ENCODE results near the gene ZNF155. TPM values are rescaled to one million over a fixed set of nuclear protein-coding genes. Genes with fewer than 3 reads are reported as not detected.

The ZNF155 gene
- total and polyA plus RNA-seq, 10 of the 15 experiments (the other 5 are each of a cell fraction or from before 2014, with no cell fraction given) = 2.4 to 12.2 (median 5.6) TPM

DNA sequence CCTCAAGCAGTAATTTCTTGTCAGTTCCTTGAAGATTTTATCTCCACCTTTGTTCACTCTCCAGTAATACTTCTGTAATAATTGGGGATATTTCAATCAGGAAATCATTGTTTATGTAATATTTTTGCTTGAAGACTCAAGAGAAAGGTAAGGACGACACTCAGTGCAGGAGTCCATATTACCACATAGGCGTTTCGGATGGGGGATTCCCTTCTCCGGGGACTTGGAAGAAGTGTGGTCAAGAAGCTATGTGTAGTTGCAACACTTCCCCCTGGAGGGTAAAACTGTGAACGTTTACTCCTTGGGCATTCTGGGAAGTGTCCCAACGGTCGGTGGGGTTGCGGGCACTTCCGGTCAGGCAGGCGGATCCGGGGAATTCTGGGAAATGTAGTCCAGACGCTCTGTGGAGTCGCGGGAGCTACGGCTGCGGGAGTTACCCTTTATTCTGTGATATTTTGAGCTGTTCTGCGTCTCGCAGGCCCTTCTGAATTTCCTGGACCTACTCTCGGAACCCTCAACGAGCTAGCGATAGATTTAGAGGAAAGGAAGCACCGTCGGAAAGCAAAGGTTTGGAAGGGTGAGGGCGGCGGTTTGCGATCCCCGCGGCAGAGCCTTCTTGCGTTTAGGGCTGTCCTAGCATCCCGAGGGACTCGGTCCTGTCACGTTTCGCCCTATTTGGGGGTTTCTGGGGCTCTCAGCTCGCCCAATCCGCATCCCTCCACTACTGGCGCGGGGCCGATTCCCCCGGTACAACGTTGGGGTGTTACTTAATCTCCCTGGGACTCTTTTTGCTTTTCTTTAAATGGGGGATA, 32.9 kb upstream of the ZNF155 start, which contains the start of gene ZNF221 (continued):
- TF ChIP-seq, protein P1, sequence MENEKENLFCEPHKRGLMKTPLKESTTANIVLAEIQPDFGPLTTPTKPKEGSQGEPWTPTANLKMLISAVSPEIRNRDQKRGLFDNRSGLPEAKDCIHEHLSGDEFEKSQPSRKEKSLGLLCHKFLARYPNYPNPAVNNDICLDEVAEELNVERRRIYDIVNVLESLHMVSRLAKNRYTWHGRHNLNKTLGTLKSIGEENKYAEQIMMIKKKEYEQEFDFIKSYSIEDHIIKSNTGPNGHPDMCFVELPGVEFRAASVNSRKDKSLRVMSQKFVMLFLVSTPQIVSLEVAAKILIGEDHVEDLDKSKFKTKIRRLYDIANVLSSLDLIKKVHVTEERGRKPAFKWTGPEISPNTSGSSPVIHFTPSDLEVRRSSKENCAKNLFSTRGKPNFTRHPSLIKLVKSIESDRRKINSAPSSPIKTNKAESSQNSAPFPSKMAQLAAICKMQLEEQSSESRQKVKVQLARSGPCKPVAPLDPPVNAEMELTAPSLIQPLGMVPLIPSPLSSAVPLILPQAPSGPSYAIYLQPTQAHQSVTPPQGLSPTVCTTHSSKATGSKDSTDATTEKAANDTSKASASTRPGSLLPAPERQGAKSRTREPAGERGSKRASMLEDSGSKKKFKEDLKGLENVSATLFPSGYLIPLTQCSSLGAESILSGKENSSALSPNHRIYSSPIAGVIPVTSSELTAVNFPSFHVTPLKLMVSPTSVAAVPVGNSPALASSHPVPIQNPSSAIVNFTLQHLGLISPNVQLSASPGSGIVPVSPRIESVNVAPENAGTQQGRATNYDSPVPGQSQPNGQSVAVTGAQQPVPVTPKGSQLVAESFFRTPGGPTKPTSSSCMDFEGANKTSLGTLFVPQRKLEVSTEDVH (IDR thresholded peaks at IDR 0.05; ENCODE audit: low read depth, partially characterized antibody) = peak; percentile 60
- TF ChIP-seq, protein P2, sequence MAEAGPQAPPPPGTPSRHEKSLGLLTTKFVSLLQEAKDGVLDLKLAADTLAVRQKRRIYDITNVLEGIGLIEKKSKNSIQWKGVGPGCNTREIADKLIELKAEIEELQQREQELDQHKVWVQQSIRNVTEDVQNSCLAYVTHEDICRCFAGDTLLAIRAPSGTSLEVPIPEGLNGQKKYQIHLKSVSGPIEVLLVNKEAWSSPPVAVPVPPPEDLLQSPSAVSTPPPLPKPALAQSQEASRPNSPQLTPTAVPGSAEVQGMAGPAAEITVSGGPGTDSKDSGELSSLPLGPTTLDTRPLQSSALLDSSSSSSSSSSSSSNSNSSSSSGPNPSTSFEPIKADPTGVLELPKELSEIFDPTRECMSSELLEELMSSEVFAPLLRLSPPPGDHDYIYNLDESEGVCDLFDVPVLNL (IDR thresholded peaks at IDR 0.05; ENCODE audit: low read depth, low read length) = no peak
- peak; percentile 22; the same call in 1 of the 2 replicates for TF ChIP-seq MXI1 (IDR thresholded peaks at IDR 0.05; ENCODE audit: low read depth, low read length)
- peak; percentile 24; the same call in 1 of the 2 replicates for TF ChIP-seq RAD51 (IDR thresholded peaks at IDR 0.05)
- TF ChIP-seq, protein P3, sequence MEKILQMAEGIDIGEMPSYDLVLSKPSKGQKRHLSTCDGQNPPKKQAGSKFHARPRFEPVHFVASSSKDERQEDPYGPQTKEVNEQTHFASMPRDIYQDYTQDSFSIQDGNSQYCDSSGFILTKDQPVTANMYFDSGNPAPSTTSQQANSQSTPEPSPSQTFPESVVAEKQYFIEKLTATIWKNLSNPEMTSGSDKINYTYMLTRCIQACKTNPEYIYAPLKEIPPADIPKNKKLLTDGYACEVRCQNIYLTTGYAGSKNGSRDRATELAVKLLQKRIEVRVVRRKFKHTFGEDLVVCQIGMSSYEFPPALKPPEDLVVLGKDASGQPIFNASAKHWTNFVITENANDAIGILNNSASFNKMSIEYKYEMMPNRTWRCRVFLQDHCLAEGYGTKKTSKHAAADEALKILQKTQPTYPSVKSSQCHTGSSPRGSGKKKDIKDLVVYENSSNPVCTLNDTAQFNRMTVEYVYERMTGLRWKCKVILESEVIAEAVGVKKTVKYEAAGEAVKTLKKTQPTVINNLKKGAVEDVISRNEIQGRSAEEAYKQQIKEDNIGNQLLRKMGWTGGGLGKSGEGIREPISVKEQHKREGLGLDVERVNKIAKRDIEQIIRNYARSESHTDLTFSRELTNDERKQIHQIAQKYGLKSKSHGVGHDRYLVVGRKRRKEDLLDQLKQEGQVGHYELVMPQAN (conservative IDR thresholded peaks at IDR 0.05) = 0 out of 2 replicates have a peak, but pooled peaks have one; percentile 31
- 0 out of 2 replicates have a peak, but pooled peaks have one; percentile 48 for TF ChIP-seq NBN (IDR thresholded peaks at IDR 0.05)
- TF ChIP-seq POLR2A (IDR thresholded peaks at IDR 0.05; ENCODE audit: low read depth, low read length) = peak; percentile 15; the same call in 1 of the 2 replicates
- TF ChIP-seq CBX5 (IDR thresholded peaks at IDR 0.05; ENCODE audit: low read depth) = no peak
- TF ChIP-seq RB1 (IDR thresholded peaks at IDR 0.05; ENCODE audit: borderline replicate concordance) = peak; percentile 71; the same call in 1 of the 2 replicates
- no peak for TF ChIP-seq MTA3 (IDR thresholded peaks at IDR 0.05; ENCODE audit: borderline replicate concordance, low read length)
- no peak for TF ChIP-seq KDM1A (IDR thresholded peaks at IDR 0.05; ENCODE audit: borderline replicate concordance)
- no peak for TF ChIP-seq SUZ12 (IDR thresholded peaks at IDR 0.05; ENCODE audit: unreplicated experiment)
- TF ChIP-seq SIN3A (IDR thresholded peaks at IDR 0.05; ENCODE audit: low read depth, low read length) = no peak
- 0 out of 2 replicates have a peak, but pooled peaks have one; percentile 30 for TF ChIP-seq LARP7 (IDR thresholded peaks at IDR 0.05)
- TF ChIP-seq CBFB (IDR thresholded peaks at IDR 0.05; ENCODE audit: low read depth) = 0 out of 2 replicates have a peak, but pooled peaks have one; percentile 51
- TF ChIP-seq, protein P4, sequence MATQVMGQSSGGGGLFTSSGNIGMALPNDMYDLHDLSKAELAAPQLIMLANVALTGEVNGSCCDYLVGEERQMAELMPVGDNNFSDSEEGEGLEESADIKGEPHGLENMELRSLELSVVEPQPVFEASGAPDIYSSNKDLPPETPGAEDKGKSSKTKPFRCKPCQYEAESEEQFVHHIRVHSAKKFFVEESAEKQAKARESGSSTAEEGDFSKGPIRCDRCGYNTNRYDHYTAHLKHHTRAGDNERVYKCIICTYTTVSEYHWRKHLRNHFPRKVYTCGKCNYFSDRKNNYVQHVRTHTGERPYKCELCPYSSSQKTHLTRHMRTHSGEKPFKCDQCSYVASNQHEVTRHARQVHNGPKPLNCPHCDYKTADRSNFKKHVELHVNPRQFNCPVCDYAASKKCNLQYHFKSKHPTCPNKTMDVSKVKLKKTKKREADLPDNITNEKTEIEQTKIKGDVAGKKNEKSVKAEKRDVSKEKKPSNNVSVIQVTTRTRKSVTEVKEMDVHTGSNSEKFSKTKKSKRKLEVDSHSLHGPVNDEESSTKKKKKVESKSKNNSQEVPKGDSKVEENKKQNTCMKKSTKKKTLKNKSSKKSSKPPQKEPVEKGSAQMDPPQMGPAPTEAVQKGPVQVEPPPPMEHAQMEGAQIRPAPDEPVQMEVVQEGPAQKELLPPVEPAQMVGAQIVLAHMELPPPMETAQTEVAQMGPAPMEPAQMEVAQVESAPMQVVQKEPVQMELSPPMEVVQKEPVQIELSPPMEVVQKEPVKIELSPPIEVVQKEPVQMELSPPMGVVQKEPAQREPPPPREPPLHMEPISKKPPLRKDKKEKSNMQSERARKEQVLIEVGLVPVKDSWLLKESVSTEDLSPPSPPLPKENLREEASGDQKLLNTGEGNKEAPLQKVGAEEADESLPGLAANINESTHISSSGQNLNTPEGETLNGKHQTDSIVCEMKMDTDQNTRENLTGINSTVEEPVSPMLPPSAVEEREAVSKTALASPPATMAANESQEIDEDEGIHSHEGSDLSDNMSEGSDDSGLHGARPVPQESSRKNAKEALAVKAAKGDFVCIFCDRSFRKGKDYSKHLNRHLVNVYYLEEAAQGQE (IDR thresholded peaks at IDR 0.05; ENCODE audit: low read depth, low read length) = no peak
- TF ChIP-seq ATF7 (IDR thresholded peaks at IDR 0.05; ENCODE audit: low read depth) = peak; percentile 23; the same call in 1 of the 2 replicates
- no peak for TF ChIP-seq EP300 (IDR thresholded peaks at IDR 0.05; ENCODE audit: borderline replicate concordance in 1 of 2, control insufficient read depth in 1 of 2, low read depth in 2 of 2, low read length in 2 of 2)
- TF ChIP-seq, protein P5, sequence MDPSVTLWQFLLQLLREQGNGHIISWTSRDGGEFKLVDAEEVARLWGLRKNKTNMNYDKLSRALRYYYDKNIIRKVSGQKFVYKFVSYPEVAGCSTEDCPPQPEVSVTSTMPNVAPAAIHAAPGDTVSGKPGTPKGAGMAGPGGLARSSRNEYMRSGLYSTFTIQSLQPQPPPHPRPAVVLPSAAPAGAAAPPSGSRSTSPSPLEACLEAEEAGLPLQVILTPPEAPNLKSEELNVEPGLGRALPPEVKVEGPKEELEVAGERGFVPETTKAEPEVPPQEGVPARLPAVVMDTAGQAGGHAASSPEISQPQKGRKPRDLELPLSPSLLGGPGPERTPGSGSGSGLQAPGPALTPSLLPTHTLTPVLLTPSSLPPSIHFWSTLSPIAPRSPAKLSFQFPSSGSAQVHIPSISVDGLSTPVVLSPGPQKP (IDR thresholded peaks at IDR 0.05; ENCODE audit: low read depth, low read length) = peak; percentile 93
